Activated CD8-positive, alpha-beta memory T cell treated with anti-CD3 and anti-CD28 coated beads, Interleukin-2, amount 10 ng/mL, durations not matched to agents 7 days and 5 days (primary cell): Measurements from ENCODE around the gene NTSR1. TPM values are rescaled to one million over a fixed set of nuclear protein-coding genes. Genes with fewer than 3 reads are reported as not detected.

Experiments used
- ATAC-seq: fragments of 150-1000 bp; cut with Tn5 transposase; one replicate; pipeline ENCODE4 v1.10.0; 2021; ENCODE audit warnings: moderate library complexity
- CTCF ChIA-PET: fragments of 350-600 bp; sonication (Branson Sonifier 250); formaldehyde crosslinking; loops from one replicate; lab custom pipeline; 2021; ENCODE audit warnings: antibody characterized with exemption; lab: Charles Lee
- DNase-seq: peaks from one replicate; pipeline ENCODE4 v3.0.0-alpha.2; 2020
- H3K27ac Mint-ChIP-seq: one replicate; pipeline ENCODE4 v1.8.0; 2021; ENCODE audit warnings: mild to moderate bottlenecking, mixed read lengths
- H3K27me3 Mint-ChIP-seq: one replicate; pipeline ENCODE4 v1.8.0; 2021; ENCODE audit warnings: mixed read lengths
- H3K36me3 Mint-ChIP-seq: one replicate; pipeline ENCODE4 v1.8.0; 2021; ENCODE audit warnings: mild to moderate bottlenecking, mixed read lengths
- H3K4me1 Mint-ChIP-seq: one replicate; pipeline ENCODE4 v1.8.0; 2021; ENCODE audit warnings: mixed read lengths
- H3K4me3 Mint-ChIP-seq: one replicate; pipeline ENCODE4 v1.8.0; 2021; ENCODE audit warnings: mild to moderate bottlenecking, moderate library complexity, mixed read lengths
- H3K9me3 Mint-ChIP-seq: one replicate; pipeline ENCODE4 v1.8.0; 2022; ENCODE audit warnings: low read depth, mixed read lengths
- total RNA-seq, 2 experiments: library from RNA; stranded (reverse); gene quantifications; one replicate each; pipeline ENCODE4 v1.2.3, GENCODE V29; 2021

Gene NTSR1
- total RNA-seq, 2 experiments from 2014 or later, result not detected

GRCh38 chr20:62745279-62745951 is 36.8 kb downstream of the NTSR1 start:
- H3K27ac Mint-ChIP-seq, result peak overlapping the region; percentile 37
- H3K27me3 Mint-ChIP-seq, result peaks cover 45% of the 10 kb centered on the region
- no peak for DNase-seq
- H3K9me3 Mint-ChIP-seq, result no peaks in the 10 kb centered on the region
- H3K36me3 Mint-ChIP-seq, result no peaks in the 10 kb centered on the region
- H3K4me1 Mint-ChIP-seq, result peaks cover 22% of the 10 kb centered on the region
- H3K4me3 Mint-ChIP-seq, result no peak overlapping the region
- no peak for ATAC-seq
- CTCF ChIA-PET, result no interaction called here

- CTCF ChIA-PET, result no interaction called here
- Mint-ChIP-seq H3K4me1 (peaks cover 18% of the 10 kb centered on the region), H3K27me3 (peaks cover 45% of the 10 kb centered on the region), H3K9me3 (no peaks in the 10 kb centered on the region), H3K4me3 (no peak overlapping the region), H3K36me3 (no peaks in the 10 kb centered on the region), H3K27ac (no peak overlapping the region)
- DNase-seq (no peak), ATAC-seq (no peak)
Measured at GRCh38 chr20:62745952-62746288, 37.3 kb downstream of the NTSR1 start.

- Mint-ChIP-seq H3K9me3 (no peaks in the 10 kb centered on the region), H3K4me3 (no peak overlapping the region), H3K27ac (no peak overlapping the region), H3K4me1 (peaks cover 6% of the 10 kb centered on the region), H3K27me3 (peaks cover 48% of the 10 kb centered on the region), H3K36me3 (no peaks in the 10 kb centered on the region)
- DNase-seq (no peak), ATAC-seq (no peak)
- CTCF ChIA-PET, result no interaction called here
Measured at GRCh38 chr20:62748311-62748710, 39.7 kb downstream of the NTSR1 start.

DNA sequence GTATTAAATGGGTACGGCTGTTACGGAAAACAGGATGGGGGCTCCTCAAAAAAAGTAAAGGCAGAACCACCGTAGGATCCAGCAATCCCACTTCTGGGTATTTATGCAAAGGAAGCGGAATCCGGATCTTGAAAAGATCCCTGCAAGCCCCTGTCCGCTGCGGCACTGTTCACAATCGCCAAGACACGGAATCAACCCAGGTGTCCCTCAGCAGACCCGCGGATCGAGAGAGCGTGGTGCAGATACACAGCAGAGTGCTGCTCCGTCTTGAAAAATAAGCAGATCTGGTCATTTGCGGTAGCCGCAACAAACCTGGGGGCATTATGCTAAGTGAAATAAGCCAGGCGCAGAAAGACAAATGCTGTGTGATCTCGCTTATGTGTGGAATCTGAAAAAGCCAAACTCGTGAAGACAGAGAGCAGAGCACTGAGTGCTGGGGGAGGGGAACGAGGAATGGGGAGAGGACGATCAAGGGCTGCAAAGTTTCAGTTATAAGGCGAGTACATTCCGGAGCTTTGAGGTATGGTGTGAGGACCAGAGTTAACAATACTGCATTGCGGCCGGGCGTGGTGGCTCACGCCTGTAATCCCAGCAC is 41.3 kb downstream of the NTSR1 start:
- Mint-ChIP-seq H3K36me3 (no peaks in the 10 kb centered on the region), H3K9me3 (no peaks in the 10 kb centered on the region), H3K27ac (no peak overlapping the region), H3K27me3 (peaks cover 47% of the 10 kb centered on the region), H3K4me1 (peaks cover 6% of the 10 kb centered on the region), H3K4me3 (no peak overlapping the region)
- DNase-seq, result no peak
- CTCF ChIA-PET, result interaction anchor here (1.8 kb wide), 1 partner anchor 41 kb away, joined by 5 read pairs; no protein-coding TSS in a partner anchor
- no peak for ATAC-seq

- Mint-ChIP-seq H3K27ac (no peak overlapping the region), H3K4me3 (no peak overlapping the region), H3K4me1 (peaks cover 2% of the 10 kb centered on the region), H3K27me3 (peaks cover 45% of the 10 kb centered on the region), H3K36me3 (no peaks in the 10 kb centered on the region), H3K9me3 (no peaks in the 10 kb centered on the region)
- ATAC-seq, result no peak
- DNase-seq, result no peak
- CTCF ChIA-PET, result interaction anchor here (1.1 to 1.8 kb wide), 2 partner anchors 39 to 56 kb away, joined by 3 to 5 read pairs; no protein-coding TSS in a partner anchor
Measured at GRCh38 chr20:62751551-62752150, 43.0 kb downstream of the NTSR1 start.

DNA sequence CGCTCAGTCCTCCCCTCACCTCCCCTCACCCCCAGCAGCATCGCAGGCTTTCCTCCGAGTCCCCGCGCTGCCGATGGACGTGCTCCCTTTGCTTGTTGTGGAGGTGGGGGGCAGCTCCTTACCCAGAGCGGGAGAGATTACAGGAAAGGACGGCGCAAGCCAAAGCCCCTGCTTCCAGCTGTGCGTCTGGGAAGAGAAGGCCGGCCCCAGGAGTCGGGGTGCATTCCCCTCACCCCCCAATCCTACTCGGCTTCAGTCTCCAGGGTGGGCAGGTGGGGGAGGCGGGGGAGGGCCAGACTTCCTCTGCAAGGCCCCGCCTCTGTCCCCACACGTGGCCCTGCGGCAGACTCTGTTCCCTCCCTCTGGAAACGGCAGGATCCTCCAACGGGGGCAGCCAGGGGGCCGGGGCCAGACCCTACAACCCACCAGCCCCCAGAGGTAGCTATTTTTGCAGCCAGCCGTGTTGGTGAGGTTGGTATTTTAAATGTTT is 43.6 kb downstream of the NTSR1 start:
- no peaks in the 10 kb centered on the region for H3K9me3 Mint-ChIP-seq
- no peak overlapping the region for H3K4me3 Mint-ChIP-seq
- no peak overlapping the region for H3K27ac Mint-ChIP-seq
- no peak for ATAC-seq
- no peaks in the 10 kb centered on the region for H3K36me3 Mint-ChIP-seq
- DNase-seq, result no peak
- peaks cover 48% of the 10 kb centered on the region for H3K27me3 Mint-ChIP-seq
- CTCF ChIA-PET, result no interaction called here
- H3K4me1 Mint-ChIP-seq, result peaks cover 2% of the 10 kb centered on the region

GRCh38 chr20:62752671-62753501 is 44.2 kb downstream of the NTSR1 start:
- H3K27ac Mint-ChIP-seq, result no peak overlapping the region
- DNase-seq, result no peak
- ATAC-seq, result no peak
- H3K4me1 Mint-ChIP-seq, result peaks cover 2% of the 10 kb centered on the region
- CTCF ChIA-PET, result interaction anchor here (1.4 to 1.8 kb wide), 2 partner anchors 12 to 38 kb away, joined by 3 to 5 read pairs; no protein-coding TSS in a partner anchor
- no peak overlapping the region for H3K4me3 Mint-ChIP-seq
- peaks cover 50% of the 10 kb centered on the region for H3K27me3 Mint-ChIP-seq
- no peaks in the 10 kb centered on the region for H3K36me3 Mint-ChIP-seq
- H3K9me3 Mint-ChIP-seq, result no peaks in the 10 kb centered on the region

DNA sequence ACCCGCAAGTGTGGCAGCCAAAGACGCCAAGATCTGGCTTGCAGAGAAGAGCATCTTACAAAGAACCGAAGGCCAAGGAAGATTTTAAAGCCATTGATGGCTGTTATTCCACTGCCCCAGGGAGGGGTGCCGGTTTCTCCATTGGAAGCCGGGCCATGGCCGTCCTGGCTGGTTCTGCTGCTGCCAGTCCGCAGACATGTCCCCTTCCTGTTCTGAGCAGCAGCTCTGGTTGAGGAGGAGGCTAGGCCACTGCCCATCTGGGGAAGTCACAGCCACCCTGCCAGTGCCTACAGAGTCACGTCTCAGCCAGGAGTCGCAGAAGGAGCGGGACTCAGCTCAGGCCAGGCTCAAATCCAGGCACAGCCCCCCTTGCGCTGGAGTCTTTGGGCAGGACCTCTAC is 45.0 kb downstream of the NTSR1 start:
- no peaks in the 10 kb centered on the region for H3K36me3 Mint-ChIP-seq
- H3K4me3 Mint-ChIP-seq, result no peak overlapping the region
- CTCF ChIA-PET, result interaction anchor here (1.4 to 1.8 kb wide), 2 partner anchors 13 to 38 kb away, joined by 3 to 5 read pairs; no protein-coding TSS in a partner anchor

GRCh38 chr20:62754122-62754990 is 45.7 kb downstream of the NTSR1 start:
- Mint-ChIP-seq H3K4me3 (no peak overlapping the region), H3K36me3 (no peaks in the 10 kb centered on the region), H3K4me1 (peaks cover under 1% of the 10 kb centered on the region), H3K27ac (no peak overlapping the region), H3K9me3 (no peaks in the 10 kb centered on the region), H3K27me3 (peaks cover 50% of the 10 kb centered on the region)
- DNase-seq (no peak), ATAC-seq (peak; percentile 27)
- CTCF ChIA-PET, result interaction anchor here (1.4 to 1.8 kb wide), 2 partner anchors 14 to 37 kb away, joined by 3 to 5 read pairs; no protein-coding TSS in a partner anchor

More for the DNA sequence above, 45.0 kb downstream of the NTSR1 start:
- Mint-ChIP-seq H3K4me1 (peaks cover 2% of the 10 kb centered on the region), H3K9me3 (no peaks in the 10 kb centered on the region), H3K27ac (no peak overlapping the region), H3K27me3 (peaks cover 51% of the 10 kb centered on the region)
- DNase-seq, result no peak
- ATAC-seq, result no peak

DNA sequence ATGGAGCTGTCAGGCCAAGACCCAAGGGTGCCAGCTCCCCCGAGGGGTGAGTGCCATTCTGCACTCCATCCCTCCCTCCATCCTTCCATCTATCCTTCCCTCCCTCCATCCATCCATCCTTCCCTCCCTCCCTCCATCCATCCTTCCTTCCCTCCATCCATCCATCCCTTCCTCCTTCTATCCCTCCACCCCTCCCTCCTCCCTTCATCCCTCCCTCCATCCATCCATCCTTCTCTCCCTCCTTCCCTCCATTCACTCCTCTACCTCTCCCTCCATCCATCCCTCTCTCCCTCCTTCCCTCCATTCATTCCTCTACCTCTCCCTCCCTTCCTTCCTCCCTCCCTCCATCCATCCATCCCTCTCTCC is 46.3 kb downstream of the NTSR1 start:
- no peaks in the 10 kb centered on the region for H3K36me3 Mint-ChIP-seq

GRCh38 chr20:62755817-62756724 is 47.4 kb downstream of the NTSR1 start:
- Mint-ChIP-seq H3K9me3 (no peaks in the 10 kb centered on the region), H3K36me3 (no peaks in the 10 kb centered on the region), H3K4me1 (no peaks in the 10 kb centered on the region), H3K4me3 (no peak overlapping the region), H3K27me3 (peaks cover 40% of the 10 kb centered on the region), H3K27ac (no peak overlapping the region)
- no peak for ATAC-seq
- CTCF ChIA-PET, result no interaction called here
- DNase-seq, result no peak

More for the DNA sequence above, 46.3 kb downstream of the NTSR1 start:
- CTCF ChIA-PET, result interaction anchor here (1.8 kb wide), 1 partner anchor 36 kb away, joined by 5 read pairs; no protein-coding TSS in a partner anchor
- Mint-ChIP-seq H3K4me1 (no peaks in the 10 kb centered on the region), H3K4me3 (no peak overlapping the region), H3K27me3 (peaks cover 44% of the 10 kb centered on the region), H3K9me3 (no peaks in the 10 kb centered on the region), H3K27ac (no peak overlapping the region)
- no peak for ATAC-seq
- DNase-seq, result no peak
